Measurements from ENCODE around the gene INPP5A. TPM values are rescaled to one million over a fixed set of nuclear protein-coding genes. Genes with fewer than 3 reads are reported as not detected.
A peak's percentile ranks its signal among the peaks of the same experiment; 100 is the strongest.
"Not testable (repeated sequence)": the region's sequence is repeated elsewhere in the genome, so short reads cannot be mapped to it uniquely, and the experiment has no call there.

INPP5A gene, protein sequence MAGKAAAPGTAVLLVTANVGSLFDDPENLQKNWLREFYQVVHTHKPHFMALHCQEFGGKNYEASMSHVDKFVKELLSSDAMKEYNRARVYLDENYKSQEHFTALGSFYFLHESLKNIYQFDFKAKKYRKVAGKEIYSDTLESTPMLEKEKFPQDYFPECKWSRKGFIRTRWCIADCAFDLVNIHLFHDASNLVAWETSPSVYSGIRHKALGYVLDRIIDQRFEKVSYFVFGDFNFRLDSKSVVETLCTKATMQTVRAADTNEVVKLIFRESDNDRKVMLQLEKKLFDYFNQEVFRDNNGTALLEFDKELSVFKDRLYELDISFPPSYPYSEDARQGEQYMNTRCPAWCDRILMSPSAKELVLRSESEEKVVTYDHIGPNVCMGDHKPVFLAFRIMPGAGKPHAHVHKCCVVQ
- 19.1 TPM for polyA plus RNA-seq (2013, experiment 1 of 2)
- 18.4 TPM for polyA plus RNA-seq (2013, experiment 2 of 2)

DNA sequence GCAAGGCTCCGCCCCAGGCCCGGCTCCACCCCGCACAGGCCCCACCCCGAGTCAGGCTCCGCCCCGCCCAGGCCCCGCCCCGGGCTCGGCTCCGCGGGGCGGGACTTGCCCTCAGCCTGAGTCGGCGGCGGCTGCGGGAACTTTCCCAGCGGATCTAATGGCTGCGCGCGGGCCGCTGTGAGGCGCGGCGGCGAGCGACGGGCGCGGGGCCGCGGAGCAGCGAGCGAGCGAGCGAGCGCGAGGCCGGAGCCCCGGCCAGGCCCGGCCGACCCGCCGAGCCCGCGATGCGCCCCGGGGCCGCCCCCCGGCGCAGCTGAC is at the start of gene INPP5A:
TSS of gene INPP5A (plus strand) at position 104 of the 318 bp plus-strand sequence. CDS start 310 bp downstream, outside the sequence.
- H3K36me3 ChIP-seq (ENCODE audit: insufficient read depth, low read length), result no peaks in the 10 kb centered on the region
- no peaks in the 10 kb centered on the region for H3K9me3 ChIP-seq (ENCODE audit: insufficient read depth, low read depth, low read length)
- peaks cover 30% of the 10 kb centered on the region for H3K4me1 ChIP-seq (ENCODE audit: insufficient read depth, low read length)
- under 1% methylated on average over 50 of the region's 50 CpGs for WGBS
- H3K27ac ChIP-seq (ENCODE audit: low read depth, low read length), result no peak within 1 kb of the TSS; the same call in 1 of the 2 replicates
- H3K9ac ChIP-seq (ENCODE audit: low read depth, low read length), result peak within 1 kb of the TSS; percentile 73
- peak within 1 kb of the TSS; percentile 69 for H3K4me3 ChIP-seq (ENCODE audit: low read length)
- peaks cover 26% of the 10 kb centered on the region for H3K27me3 ChIP-seq (ENCODE audit: insufficient read depth, low read length)

DNA sequence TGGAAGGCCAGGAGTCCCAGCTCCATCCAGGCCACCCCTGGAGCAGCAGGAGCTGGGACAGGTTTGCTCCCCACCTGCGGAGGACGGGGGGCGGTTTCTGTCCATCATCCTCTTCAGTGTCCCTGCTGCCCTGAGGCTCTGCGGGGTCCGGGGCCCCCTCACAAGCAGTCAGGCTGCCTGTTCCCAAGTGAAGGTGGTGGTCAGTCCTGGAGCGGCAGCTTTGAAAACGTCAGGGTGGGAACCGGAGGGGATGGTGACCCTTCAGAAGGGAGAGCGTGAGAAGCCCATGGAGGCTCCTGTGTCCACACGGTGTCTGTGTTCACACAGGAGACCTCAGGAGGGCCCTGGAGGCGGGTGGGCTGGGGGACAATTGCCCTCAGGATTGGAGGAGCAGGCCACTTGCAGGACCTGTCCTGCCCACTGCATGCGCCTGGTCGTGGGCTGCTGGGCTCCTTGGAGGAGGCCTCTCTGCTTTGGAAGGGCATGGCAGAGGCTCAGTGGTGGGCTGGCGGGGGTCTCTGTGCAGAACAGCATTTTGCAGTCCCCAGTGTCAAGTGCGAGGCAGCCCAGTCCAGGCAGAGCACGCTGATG is 49.3 kb upstream of the INPP5A start:
- H3K9me3 ChIP-seq (ENCODE audit: insufficient read depth, low read depth, low read length), result no peaks in the 10 kb centered on the region
- no peaks in the 10 kb centered on the region for H3K36me3 ChIP-seq (ENCODE audit: insufficient read depth, low read length)
- no peak overlapping the region for H3K4me3 ChIP-seq (ENCODE audit: low read length)
- H3K27ac ChIP-seq (ENCODE audit: low read depth, low read length), result no peak overlapping the region
- H3K4me1 ChIP-seq (ENCODE audit: insufficient read depth, low read length), result no peaks in the 10 kb centered on the region
- H3K9ac ChIP-seq (ENCODE audit: low read depth, low read length), result no peak overlapping the region
- H3K27me3 ChIP-seq (ENCODE audit: insufficient read depth, low read length), result no peaks in the 10 kb centered on the region
- 95% methylated on average over 16 of the region's 16 CpGs for WGBS

DNA sequence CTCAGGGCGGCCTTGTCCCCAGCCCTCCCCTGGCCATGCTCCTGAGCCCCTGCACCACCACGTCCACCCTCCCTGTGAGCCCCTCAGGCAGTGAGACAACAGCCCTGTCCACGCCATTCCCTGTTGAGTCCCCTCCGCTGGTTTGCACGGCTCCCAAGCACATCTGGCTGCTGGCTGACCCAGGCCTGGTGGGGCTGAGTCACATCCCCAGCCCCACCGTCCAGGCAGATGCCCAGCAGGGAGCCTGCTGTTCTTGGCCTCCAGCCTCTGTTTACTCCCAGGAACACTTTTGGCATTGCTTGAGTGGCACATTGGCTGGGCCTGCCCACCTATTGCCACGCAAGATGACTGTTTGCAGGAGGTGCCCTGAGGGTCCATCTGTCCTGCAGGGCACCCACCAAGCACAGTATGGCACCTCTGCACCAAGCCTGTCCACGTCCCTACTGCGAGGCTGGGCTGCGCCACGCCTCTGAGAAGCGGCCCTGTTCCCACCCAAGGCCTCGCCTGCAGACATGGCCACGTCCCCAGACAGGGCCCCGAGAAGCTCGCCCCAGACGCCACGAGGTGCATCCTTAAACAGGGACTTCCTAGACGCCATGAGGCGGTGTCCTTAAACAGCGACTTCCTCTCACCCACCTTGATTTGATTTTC is 48.4 kb upstream of the INPP5A start:
- no peaks in the 10 kb centered on the region for H3K36me3 ChIP-seq (ENCODE audit: insufficient read depth, low read length)
- H3K4me1 ChIP-seq (ENCODE audit: insufficient read depth, low read length), result no peaks in the 10 kb centered on the region
- H3K27ac ChIP-seq (ENCODE audit: low read depth, low read length), result no peak overlapping the region
- no peaks in the 10 kb centered on the region for H3K9me3 ChIP-seq (ENCODE audit: insufficient read depth, low read depth, low read length)
- no peak overlapping the region for H3K9ac ChIP-seq (ENCODE audit: low read depth, low read length)
- no peak overlapping the region for H3K4me3 ChIP-seq (ENCODE audit: low read length)
- H3K27me3 ChIP-seq (ENCODE audit: insufficient read depth, low read length), result no peaks in the 10 kb centered on the region
- 93% methylated on average over 21 of the region's 21 CpGs for WGBS

DNA sequence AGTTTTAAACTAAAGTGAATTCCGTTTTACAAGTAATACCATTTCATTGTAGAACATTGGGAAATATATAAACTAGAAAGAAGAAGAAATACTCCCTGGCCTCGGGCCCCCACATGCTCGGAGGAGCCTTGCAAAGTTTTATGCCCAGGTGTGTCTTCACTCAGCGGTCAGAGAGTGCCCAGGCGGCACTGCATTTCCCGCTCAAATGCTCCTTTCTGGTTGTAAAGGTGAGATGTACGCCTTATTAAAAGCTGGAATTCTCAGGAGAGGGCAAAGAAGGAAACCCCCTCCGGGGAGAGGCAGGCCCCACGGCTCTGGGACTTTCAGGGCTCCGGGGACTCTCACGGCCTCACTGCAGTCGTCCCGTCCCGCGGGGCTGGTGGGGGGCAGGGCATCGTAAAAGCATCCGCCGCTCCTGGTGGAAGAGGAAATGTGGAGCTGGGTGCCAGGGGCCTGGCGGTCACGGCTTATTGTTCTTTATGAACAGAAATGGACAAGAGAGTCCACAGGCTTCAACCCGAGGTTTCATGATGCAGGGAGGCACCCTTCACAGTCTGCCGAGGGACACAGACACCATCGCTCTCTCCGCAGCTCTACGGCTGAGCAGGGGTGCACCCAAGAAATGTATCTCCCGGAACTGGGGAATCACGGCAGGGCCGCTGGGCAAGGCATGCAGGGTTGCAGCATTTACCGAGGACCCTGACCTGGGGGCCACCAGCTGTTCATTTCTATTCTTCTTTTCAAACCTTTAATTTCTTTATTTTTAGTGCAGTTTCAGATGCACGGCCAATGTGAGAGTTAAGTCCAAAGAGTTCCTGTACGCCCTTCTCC is 47.7 kb upstream of the INPP5A start:
- no peaks in the 10 kb centered on the region for H3K4me1 ChIP-seq (ENCODE audit: insufficient read depth, low read length)
- H3K9ac ChIP-seq (ENCODE audit: low read depth, low read length), result no peak overlapping the region
- no peaks in the 10 kb centered on the region for H3K27me3 ChIP-seq (ENCODE audit: insufficient read depth, low read length)
- WGBS, result 91% methylated on average over 30 of the region's 31 CpGs
- no peaks in the 10 kb centered on the region for H3K9me3 ChIP-seq (ENCODE audit: insufficient read depth, low read depth, low read length)
- no peaks in the 10 kb centered on the region for H3K36me3 ChIP-seq (ENCODE audit: insufficient read depth, low read length)
- no peak overlapping the region for H3K4me3 ChIP-seq (ENCODE audit: low read length)
- no peak overlapping the region for H3K27ac ChIP-seq (ENCODE audit: low read depth, low read length)

DNA sequence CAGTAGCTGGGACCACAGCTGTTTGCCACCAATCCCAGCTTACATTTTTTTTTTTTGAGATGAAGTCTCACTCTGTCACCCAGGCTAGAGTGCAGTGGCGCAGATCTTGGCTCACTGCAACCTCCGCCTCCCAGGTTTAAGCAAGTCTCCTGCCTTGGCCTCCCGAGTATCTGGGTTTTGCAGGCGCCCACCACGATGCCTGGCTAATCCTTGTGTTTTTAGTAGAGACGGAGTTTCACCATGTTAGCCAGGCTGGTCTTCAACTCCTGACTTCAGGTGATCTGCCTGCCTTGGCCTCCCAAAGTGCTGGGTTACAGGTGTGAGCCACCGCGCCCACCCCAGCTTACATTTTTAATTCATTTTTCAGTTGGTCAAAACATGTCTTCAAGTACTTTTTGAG is 46.1 kb upstream of the INPP5A start:
- H3K9ac ChIP-seq (ENCODE audit: low read depth, low read length); H3K4me1 ChIP-seq (ENCODE audit: insufficient read depth, low read length); H3K9me3 ChIP-seq (ENCODE audit: insufficient read depth, low read depth, low read length); H3K27ac ChIP-seq (ENCODE audit: low read depth, low read length); H3K36me3 ChIP-seq (ENCODE audit: insufficient read depth, low read length); H3K4me3 ChIP-seq (ENCODE audit: low read length); H3K27me3 ChIP-seq (ENCODE audit: insufficient read depth, low read length): not testable (repeated sequence)
- 97% methylated on average over 8 of the region's 8 CpGs for WGBS

DNA sequence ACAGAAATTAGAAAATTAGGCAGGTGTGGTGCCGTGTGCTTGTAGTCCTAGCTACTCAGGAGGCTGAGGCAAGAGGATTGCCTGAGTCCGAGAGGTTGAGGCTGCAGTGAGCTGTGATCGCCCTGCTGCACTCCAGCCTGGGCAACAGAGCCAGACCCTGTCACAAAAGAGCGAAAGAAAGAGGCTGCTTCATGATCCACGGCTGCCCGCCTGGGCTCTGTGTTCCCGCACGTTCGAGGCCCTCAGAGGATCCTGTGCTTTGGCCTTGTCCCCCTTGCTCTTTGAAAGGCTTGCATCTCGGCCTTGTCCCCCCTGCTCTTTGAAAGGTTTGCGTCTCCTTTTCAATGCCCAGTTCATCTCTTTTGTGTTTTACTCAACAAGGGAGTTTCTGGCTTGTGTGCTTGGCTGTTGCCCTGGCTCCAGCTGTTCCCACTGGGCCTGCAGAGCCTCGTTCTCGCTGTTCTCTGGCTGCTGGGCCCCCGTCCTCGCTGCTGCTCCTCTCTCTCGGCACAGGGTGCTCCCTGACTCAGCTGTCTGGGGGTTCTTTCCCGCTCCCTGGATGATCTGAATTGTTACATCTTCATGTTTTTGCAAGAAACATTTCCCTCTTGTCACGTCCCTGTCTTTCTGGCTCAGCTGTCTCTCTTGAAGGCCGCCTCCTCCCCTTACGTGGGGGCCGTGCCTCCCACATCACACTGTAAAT is 45.1 kb upstream of the INPP5A start:
- Histone ChIP-seq H3K4me3 (ENCODE audit: low read length) (no peak overlapping the region), H3K27me3 (ENCODE audit: insufficient read depth, low read length) (no peaks in the 10 kb centered on the region), H3K4me1 (ENCODE audit: insufficient read depth, low read length) (no peaks in the 10 kb centered on the region), H3K9me3 (ENCODE audit: insufficient read depth, low read depth, low read length) (no peaks in the 10 kb centered on the region), H3K9ac (ENCODE audit: low read depth, low read length) (no peak overlapping the region), H3K36me3 (ENCODE audit: insufficient read depth, low read length) (no peaks in the 10 kb centered on the region), H3K27ac (ENCODE audit: low read depth, low read length) (no peak overlapping the region)
- WGBS, result 92% methylated on average over 21 of the region's 21 CpGs

DNA sequence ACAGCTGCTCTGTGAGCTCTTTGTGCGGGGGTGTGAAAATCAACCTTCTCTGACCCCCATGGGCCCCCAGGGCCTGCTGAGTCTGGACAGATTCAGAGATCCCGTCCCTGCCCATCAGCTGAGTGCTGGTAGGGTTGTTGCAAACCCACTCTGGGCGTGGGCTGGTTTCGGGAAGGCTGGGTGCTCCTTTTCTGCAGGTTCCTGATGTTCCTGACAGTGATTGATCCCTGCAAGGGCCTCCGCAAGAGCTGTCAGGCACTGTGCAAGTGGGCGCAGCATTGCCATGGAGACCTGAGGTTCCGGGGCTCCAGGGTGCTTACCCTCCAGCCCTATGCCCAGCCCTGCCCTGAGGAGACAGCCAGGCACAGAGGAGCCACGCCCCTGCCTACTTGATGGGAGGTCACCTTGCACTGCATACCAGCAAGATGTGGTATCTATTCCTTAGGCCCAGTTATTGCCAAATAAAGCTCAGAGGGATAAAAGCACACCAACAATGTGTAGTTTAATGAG is 44.3 kb upstream of the INPP5A start:
- Histone ChIP-seq H3K9me3 (ENCODE audit: insufficient read depth, low read depth, low read length) (no peaks in the 10 kb centered on the region), H3K36me3 (ENCODE audit: insufficient read depth, low read length) (no peaks in the 10 kb centered on the region), H3K4me3 (ENCODE audit: low read length) (no peak overlapping the region), H3K4me1 (ENCODE audit: insufficient read depth, low read length) (no peaks in the 10 kb centered on the region), H3K27ac (ENCODE audit: low read depth, low read length) (no peak overlapping the region), H3K9ac (ENCODE audit: low read depth, low read length) (no peak overlapping the region), H3K27me3 (ENCODE audit: insufficient read depth, low read length) (no peaks in the 10 kb centered on the region)
- 92% methylated on average over 8 of the region's 8 CpGs for WGBS

DNA sequence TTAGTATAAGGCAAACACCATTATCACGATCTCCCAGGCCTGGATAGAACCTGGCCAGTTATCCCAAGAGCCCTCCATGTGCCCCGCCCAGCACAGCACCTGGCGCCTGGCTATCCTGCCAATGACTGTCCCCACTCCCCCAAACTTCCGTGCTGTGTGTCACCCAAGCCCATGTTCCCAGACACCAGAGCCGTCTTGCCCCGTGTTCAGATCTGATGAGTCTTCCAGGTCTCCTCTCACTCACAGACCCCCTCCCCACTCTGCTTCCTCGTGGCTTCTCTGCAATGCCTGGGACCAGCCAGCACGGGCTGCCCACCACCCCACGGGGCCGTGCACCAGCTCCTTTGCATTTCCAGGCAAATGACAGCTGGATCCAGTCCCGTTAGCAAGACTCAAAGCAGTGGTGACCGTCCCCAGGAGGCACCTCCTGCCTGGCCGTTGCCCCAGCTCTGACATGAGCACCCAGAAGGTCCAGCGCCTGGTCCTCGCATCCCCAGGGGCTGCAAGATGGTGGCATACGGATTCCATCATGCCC is 43.8 kb upstream of the INPP5A start:
- no peak overlapping the region for H3K27ac ChIP-seq (ENCODE audit: low read depth, low read length)
- H3K36me3 ChIP-seq (ENCODE audit: insufficient read depth, low read length), result no peaks in the 10 kb centered on the region
- no peaks in the 10 kb centered on the region for H3K9me3 ChIP-seq (ENCODE audit: insufficient read depth, low read depth, low read length)
- WGBS, result 93% methylated on average over 16 of the region's 16 CpGs
- no peak overlapping the region for H3K9ac ChIP-seq (ENCODE audit: low read depth, low read length)
- no peak overlapping the region for H3K4me3 ChIP-seq (ENCODE audit: low read length)
- H3K4me1 ChIP-seq (ENCODE audit: insufficient read depth, low read length), result no peaks in the 10 kb centered on the region
- H3K27me3 ChIP-seq (ENCODE audit: insufficient read depth, low read length), result no peaks in the 10 kb centered on the region

DNA sequence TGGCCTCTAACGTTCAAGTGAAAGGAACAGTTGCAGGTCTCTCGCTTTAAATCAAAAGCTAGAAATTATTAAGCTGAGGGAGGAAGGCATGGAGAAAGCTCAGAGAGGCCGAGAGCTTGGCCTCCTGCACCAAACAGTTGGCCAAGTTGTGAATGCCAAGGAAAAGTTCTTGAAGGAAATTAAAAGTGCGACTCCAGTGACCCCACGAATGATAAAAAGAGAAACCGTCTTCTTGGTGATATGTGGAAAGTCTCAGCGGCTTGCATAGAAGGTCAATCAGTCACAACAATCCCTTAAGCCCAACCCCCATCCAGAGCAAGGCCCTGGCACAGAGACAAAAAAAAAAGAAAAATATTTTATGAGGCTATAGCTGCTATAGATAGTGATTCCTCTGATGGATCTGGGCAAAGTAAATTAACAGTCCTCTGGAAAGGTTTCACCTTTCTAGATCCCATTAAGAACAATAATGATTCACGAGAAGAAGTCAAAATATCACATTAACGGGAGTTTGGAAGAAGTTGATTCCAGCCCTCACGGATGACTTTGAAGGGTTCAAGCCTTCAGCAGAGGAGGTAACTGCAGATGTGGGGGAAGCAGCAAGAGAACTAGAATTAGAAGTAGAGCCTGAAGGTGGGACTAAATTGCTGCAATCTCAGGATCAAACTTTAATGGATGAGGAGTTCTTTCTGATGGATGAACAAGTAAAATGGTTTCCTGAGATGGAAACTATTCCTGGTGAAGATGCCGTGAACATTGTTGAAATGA is 42.5 kb upstream of the INPP5A start:
- Histone ChIP-seq H3K4me1 (ENCODE audit: insufficient read depth, low read length) (no peaks in the 10 kb centered on the region), H3K9me3 (ENCODE audit: insufficient read depth, low read depth, low read length) (no peaks in the 10 kb centered on the region), H3K36me3 (ENCODE audit: insufficient read depth, low read length) (no peaks in the 10 kb centered on the region), H3K27ac (ENCODE audit: low read depth, low read length) (no peak overlapping the region), H3K27me3 (ENCODE audit: insufficient read depth, low read length) (no peaks in the 10 kb centered on the region), H3K9ac (ENCODE audit: low read depth, low read length) (no peak overlapping the region), H3K4me3 (ENCODE audit: low read length) (no peak overlapping the region)
- 80% methylated on average over 10 of the region's 11 CpGs for WGBS

Measured in HUES64 (cell line).